ENCODE measurements around the gene NAA60. TPM values are rescaled to one million over a fixed set of nuclear protein-coding genes. Genes with fewer than 3 reads are reported as not detected.

NAA60 gene
- total and polyA plus RNA-seq, 7 donors = 15.0 to 73.5 (median 30.4) TPM

DNA sequence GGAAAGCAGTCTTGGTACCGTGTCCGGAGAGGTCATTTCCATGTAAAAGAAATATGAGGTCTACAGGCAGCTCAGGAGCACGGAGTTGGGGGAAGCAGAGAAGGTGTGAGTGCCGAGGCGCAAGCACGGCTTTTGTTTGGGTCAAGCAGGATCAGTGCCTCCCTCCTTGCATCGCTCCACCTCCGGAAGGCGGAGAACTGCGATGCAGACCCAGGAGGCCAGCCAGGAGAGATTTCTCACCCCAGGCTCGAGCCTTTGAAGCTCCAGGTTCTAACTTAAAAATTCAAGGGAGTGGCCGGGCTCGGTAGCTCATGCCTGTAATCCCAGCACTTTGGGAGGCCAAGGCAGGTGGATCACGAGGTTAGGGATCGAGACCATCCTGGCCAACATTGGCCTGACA lies 25.0 kb downstream of the NAA60 start:
- Histone ChIP-seq H3K36me3 (peaks cover 0 to 11% (median 6%) of the 10 kb centered on the region in 4 donors), H3K4me3 (no peak overlapping the region), H3K4me1 (peaks cover 0 to 43% (median 24%) of the 10 kb centered on the region in 4 donors), H3K27me3 (no peaks in the 10 kb centered on the region), H3K27ac (no peak overlapping the region), H3K9me3 (no peaks in the 10 kb centered on the region)
- TF ChIP-seq POLR2AphosphoS5 (IDR thresholded peaks at IDR 0.05) (no peak), EP300 (IDR thresholded peaks at IDR 0.05) (no peak), POLR2A (IDR thresholded peaks at IDR 0.05) (no peak)
- TF ChIP-seq, protein P1, sequence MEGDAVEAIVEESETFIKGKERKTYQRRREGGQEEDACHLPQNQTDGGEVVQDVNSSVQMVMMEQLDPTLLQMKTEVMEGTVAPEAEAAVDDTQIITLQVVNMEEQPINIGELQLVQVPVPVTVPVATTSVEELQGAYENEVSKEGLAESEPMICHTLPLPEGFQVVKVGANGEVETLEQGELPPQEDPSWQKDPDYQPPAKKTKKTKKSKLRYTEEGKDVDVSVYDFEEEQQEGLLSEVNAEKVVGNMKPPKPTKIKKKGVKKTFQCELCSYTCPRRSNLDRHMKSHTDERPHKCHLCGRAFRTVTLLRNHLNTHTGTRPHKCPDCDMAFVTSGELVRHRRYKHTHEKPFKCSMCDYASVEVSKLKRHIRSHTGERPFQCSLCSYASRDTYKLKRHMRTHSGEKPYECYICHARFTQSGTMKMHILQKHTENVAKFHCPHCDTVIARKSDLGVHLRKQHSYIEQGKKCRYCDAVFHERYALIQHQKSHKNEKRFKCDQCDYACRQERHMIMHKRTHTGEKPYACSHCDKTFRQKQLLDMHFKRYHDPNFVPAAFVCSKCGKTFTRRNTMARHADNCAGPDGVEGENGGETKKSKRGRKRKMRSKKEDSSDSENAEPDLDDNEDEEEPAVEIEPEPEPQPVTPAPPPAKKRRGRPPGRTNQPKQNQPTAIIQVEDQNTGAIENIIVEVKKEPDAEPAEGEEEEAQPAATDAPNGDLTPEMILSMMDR (IDR thresholded peaks at IDR 0.05) = no peak
- DNase-seq = no peak
- intact Hi-C loops (cut with DNase I) = no loop called here
- WGBS, 2 donors = 84 to 85% methylated on average over 15 of the region's 15 CpGs

DNA sequence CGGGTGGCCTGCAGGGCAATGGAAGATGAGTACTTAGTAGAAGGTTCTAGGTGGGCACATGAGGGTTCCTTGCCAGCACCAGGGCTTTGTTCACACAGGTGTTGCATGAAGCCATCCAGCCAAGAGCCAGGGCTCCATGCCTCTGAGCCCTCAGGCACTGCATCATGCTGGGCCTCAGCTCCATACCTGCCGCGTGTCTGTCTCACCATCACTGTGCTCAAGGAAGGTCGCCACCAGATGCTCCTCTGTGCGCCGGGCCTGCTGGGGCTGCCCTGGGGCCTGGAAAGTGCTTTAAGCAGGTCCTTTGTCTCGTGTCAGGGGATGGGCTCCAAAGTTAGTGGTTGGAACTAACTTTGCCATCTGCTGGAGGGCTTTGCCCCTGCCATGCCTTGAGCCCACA lies 26.3 kb downstream of the NAA60 start:
- DNase-seq = no peak
- Histone ChIP-seq H3K4me3 (no peak overlapping the region), H3K27me3 (no peaks in the 10 kb centered on the region), H3K9me3 (no peaks in the 10 kb centered on the region), H3K36me3 (peaks cover 0 to 11% (median 6%) of the 10 kb centered on the region in 4 donors), H3K4me1 (peaks cover 0 to 43% (median 22%) of the 10 kb centered on the region in 4 donors), H3K27ac (no peak overlapping the region)
- TF ChIP-seq POLR2A (IDR thresholded peaks at IDR 0.05) = no peak
- TF ChIP-seq POLR2AphosphoS5 (IDR thresholded peaks at IDR 0.05) = no peak
- TF ChIP-seq, protein P1 (IDR thresholded peaks at IDR 0.05) = no peak
- TF ChIP-seq EP300 (IDR thresholded peaks at IDR 0.05) = no peak
- intact Hi-C loops (cut with DNase I) = no loop called here
- WGBS, 2 donors = 91 to 94% methylated on average over 7 of the region's 7 CpGs

DNA sequence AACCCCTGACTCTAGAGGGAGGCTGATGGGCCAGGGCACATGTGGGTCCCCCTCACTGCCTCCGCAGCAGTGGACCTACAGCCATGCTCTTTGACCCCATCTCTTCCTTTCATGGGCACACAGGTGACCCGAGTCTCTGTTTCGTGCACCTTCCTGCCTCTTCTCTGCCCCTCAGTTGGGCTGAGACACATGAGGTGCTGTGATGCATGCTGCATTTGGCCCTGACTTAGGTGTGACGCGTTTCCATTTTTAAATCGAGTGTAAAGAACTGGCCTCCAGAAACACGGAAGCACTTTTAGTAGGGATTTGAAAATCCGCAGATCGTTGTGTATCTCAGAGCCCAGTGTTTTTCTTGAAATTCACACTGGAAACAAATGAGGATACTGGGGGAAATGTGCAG lies 27.2 kb downstream of the NAA60 start:
- DNase-seq = no peak
- WGBS, 2 donors = 86 to 96% methylated on average over 9 of the region's 9 CpGs
- intact Hi-C loops (cut with DNase I) = no loop called here
- TF ChIP-seq POLR2AphosphoS5 (IDR thresholded peaks at IDR 0.05) (no peak), POLR2A (IDR thresholded peaks at IDR 0.05) (no peak), EP300 (IDR thresholded peaks at IDR 0.05) (no peak)
- TF ChIP-seq, protein P1 (IDR thresholded peaks at IDR 0.05) = no peak
- Histone ChIP-seq H3K27ac (no peak overlapping the region), H3K4me1 (peaks cover 0 to 43% (median 21%) of the 10 kb centered on the region in 4 donors), H3K4me3 (no peak overlapping the region), H3K27me3 (no peaks in the 10 kb centered on the region), H3K36me3 (peaks cover 0 to 11% (median 5%) of the 10 kb centered on the region in 4 donors), H3K9me3 (no peaks in the 10 kb centered on the region)

DNA sequence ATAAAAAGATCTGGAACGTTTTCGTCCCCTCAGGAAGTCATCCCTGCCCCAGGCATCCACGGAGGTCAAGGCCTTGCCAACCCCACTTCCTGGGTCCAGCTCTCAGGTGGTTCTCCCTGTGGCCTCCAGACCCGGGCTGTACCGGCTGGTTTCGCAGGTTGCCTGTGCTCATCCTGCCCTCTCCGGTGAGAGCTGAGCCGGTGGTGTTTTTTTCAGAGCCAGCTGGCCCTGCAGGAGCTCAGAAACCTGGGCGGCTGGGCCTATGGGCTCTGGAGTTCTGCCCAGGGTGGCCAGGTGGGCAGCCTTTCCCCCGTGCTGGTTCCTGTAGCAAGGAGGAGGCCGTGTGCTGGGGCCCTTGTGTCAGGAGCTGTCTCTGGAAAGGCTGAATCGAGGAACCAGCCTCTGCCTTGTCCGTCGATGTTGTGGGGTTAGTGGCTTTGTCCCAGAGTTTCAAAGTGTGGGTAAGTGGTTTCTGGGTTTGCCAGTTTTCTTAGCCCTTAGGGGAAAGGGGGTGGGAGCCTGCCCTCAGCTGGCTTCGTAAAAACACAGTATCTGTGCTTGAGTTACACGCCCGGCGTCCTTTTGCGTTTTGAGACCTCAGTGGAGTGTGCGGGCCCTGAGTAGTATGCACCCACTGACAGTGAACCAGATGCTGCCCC lies 28.2 kb downstream of the NAA60 start:
- no peak overlapping the region for H3K4me3 ChIP-seq
- DNase-seq = no peak
- H3K27me3 ChIP-seq = no peaks in the 10 kb centered on the region
- no peak overlapping the region for H3K27ac ChIP-seq
- 91 to 93% methylated on average over 20 of the region's 20 CpGs for WGBS, 2 donors
- no peaks in the 10 kb centered on the region for H3K9me3 ChIP-seq
- peaks cover 0 to 37% (median 18%) of the 10 kb centered on the region in 4 donors for H3K4me1 ChIP-seq
- TF ChIP-seq, protein P1 (IDR thresholded peaks at IDR 0.05) = no peak
- TF ChIP-seq POLR2A (IDR thresholded peaks at IDR 0.05) = no peak
- intact Hi-C loops (cut with DNase I) = no loop called here
- H3K36me3 ChIP-seq = peaks cover 0 to 10% (median 0%) of the 10 kb centered on the region in 4 donors
